ENCODE data around the gene ARHGEF7.

The ARHGEF7 gene

DNA sequence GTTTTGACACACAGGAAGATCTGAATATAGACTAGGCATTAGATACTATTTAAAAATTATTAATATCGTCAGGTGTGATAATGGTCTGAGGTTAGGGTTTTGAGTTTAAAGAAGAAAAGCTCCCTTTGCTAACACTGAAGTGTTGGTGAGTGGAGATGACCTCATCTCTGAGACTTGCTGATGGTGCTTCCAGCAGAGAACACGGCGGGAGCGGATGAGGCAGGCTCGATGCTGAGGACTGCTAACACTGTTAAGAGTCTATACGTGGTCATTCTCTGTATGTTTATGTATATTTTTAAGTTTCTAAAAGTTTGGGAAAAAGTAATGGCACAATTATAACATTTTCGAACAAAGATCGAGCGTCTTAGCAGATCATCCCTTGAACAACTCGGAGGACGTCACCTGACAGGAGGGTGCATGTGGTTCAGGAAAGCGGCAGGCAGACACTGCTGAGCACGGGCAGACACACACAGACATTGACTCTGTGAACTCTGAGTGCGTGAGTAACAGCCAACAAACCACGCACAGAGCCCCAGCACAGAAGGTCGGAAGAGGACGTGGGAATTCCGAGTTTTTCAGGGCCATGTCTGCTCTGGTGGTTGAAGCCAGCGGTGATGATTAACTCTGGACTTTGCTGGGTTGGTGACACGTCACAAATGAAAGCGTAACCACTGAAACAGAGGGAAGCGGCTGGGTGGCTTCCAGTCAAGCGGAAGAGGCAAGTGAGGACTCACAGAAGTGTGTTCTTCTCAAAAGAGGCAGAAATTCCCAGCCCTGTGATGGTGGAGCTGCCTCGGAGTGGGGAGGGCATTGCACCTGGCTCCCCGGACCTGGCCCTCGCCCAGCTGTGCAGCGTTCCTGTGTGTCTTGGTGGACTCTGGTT lies 113.4 kb downstream of the ARHGEF7 start:
- no peak for DNase-seq

DNA sequence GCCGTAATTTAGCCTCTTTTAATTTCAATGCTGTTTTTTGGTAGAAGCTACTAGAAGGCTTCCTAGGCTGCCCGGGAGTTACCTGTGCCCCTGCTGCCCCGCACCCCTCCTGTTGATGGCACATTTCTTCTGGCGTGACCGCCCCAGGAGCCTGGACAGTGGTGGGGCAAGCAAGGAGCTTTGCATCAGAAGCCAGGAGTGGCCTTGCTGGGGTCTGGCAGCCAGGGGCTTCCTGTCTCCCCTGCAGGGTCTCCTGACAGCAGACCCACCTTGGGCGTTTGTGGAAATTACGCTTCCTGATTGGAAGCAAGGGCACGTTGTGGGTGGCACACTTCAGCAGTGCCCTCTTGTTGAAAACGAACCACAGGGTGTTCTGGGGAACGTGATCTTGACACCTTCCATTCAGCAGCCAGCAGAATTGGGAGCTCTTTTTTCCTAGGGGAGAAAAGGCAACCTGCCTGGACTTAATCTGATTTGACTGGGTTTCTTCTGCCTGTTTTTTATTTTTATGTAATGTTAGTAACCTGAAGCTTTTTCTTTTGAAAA lies 115.3 kb downstream of the ARHGEF7 start:
- no peak for DNase-seq

DNA sequence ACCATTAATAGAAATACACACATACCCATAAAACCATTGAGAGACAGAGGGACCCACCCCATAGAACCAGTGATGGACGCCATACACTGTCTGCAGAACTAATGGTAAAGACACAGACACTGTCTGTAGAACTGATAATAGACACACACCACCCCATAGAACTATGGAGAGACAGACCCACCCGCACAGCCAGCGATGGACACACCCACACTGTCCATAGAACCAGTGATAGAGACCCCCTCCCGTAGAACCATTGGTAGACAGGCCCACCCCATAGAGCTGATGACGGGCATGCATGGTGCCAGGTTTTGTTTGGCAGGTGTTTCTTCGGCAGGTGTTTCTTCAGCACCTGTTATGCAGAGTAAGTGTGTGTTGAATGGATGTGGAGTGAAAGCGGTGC lies 117.1 kb downstream of the ARHGEF7 start:
- DNase-seq: no peak

DNA sequence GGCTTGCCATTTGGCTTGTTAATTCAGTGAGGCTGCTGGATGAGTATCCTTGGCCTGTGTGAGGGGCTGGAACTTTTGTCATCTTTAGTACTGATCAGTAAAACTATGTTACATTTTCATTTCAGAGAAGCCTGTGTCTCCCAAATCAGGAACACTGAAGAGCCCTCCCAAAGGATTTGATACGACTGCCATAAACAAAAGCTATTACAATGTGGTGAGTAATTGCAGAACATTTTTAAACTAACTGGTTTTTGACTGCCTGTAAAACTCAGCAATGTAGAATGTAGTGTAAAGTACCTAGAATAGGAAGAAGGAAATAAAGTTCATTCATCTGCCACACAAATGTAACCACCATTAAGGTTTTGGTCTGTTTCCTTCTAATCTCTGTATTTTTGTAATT lies 118.0 kb downstream of the ARHGEF7 start:
- no peak for DNase-seq

DNA sequence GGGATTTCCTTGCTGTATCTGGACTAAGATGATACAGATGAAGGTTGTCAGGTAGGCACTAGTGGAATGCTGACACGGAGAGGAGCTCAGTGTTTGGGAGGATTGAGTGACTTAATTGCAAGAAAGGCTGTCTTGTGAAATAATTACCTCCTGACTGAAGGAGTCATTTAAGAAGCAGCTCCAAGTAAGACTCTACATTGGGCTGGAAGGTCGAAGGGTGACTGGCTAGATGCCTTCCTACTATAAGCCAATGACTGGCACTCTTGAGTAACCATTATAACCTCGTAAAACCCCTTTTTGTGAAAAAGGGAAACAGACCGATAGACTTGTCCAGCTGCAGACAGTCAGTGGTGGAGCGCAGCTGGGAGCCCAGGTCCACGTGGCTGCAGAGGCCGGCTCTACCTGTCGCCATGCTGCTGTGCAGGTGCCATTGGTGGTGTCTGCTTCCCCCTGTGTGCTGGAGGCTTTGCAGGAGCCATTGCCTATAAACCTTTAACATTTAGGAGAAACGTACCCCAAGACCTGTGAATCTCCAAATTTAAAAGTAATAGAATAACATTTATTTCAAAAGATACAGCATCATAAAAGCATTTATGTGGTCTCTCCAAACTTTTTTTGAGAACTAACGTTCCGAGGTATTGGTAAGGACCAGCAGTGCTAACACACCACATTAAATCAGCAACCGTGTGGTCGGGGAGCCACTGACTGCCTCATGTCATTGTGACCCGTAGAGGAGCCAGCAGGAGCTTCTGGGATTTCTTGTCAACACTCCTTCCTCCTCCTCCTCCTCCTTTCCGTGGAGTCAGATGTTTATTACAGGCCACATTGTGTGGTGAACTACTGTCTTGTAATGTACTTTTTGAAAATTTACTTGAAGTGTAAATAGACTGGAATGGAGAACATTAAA lies 124.9 kb downstream of the ARHGEF7 start:
- DNase-seq: no peak

DNA sequence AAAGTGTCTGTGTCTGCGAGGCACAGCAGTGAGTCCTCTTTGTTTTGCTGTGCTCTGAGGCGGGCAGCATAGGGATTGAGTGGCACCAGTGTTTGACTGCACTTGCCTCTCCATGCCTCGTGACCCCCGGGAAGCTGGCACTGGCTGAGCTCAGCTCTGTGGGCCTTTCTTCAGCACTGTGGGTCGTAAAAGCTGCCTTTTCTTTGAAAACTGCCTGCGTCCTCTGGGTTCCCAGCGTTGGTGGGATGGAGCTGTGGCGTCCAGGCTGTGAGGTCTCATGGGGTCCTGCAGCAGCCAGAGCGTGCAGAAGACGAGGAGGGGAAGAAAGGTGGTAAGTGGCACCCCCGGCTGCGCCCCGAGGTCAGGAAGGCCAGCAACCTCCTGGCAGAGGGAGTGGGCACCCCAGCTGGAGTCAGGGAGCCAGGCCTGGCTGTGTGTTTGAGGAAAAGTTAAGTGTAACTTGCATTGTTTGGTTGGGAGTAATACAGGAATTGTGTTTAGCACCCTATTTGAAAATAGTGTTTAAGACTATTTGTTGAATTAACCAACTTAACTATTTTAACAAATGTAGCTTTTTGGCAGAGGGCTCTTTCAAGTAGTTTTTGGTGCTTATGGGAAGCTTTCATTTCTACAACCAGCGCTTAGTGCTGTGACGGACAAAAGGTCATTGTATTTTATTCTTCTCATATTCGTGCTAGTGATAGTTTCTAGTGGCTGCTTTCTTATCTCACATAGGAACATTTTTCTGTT lies 126.1 kb downstream of the ARHGEF7 start:
- DNase-seq: no peak

DNA sequence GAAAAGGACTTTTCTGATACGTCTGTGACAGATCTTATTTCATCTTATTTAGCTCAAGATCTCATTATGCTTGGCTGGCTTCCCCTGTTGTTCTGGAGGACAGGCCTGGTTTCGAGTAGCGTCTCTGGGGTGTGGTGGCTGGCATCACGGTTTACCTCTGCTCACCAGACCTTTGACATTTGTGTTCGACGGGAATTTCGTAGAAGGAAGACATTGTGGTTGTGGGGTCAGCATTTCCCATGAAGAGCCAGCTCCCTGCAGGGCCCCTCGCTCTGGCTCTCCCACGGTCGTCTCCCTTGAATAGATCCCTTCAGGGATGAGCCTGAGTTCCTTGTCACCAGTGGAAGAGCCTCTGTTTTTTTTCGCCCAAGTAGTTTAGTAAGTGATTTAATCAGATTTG lies 126.8 kb downstream of the ARHGEF7 start:
- no peak for DNase-seq

DNA sequence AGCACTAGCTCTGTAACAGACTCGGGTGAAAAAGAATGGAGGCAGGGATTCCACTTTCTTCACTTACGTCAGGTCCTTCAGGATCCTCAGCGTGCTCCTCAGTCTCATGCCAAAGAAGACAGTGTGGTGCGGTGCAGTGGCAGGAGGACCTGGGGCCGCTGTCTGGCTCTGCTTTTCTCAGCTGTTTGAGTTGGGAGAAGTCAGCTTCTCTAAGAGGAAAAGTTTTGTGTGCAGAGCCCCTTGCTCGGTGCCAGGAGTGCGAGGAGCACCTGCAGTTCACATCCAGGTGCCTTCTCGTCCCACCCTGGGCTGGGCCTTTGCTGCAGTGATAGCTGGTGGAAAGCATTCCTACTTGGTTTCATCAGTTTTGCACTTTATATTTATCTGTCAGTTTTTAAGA lies 127.5 kb downstream of the ARHGEF7 start:
- DNase-seq: no peak

DNA sequence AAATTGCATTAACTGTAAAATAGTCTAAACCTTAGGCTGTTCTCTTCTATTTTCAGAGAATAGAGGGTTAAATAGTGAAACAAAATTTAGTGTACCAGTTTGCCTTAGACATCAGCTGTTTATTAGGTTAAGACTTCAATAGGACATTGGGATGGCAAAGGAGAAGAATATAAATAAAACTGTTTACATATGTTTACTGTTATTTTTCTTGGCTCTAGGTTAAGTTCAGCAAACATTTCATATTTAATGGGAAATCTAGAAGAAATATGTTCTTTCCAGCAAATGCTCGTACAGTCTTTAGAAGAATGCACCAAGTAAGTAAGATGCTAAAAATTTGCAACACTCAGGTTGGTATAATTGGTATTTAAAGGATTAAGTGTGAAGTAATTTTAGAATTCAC lies 128.9 kb downstream of the ARHGEF7 start:
- no peak for DNase-seq

DNA sequence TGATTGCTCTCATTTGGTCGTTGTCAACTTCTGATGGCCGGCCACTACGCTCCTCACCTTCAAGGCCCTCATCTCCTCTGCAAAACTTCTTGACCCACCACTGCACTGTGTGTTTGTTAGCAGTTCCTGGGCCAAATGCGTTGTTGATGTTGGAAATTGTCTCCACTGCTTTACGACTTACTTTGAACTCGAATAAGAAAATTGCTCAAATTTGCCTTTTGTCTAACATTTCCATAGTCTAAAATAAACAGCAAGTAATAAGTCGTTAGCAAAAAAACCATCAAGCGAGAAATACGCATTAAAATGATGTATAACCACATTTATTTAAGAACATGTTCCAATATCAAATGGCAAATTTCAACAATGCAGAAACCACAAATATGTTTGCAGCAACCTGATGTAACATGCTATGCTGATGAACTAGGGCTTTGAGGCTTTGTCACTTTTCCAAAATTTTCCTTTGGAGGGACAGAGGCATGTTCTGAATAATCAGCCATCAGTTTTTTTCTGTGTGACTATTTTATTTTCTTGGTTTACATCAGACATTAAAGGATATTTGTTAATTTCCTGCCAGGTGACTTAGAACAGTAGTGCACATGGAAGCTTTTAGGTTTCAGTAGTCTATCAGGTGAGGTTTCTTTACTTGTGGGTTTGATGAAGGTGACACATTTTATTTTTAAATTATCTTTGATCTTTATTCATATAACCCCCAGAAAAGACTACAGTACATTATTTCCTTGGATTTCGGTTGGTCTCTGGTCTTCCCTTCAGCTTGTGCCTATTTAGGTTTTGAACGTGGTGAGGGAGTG lies 130.7 kb downstream of the ARHGEF7 start:
- DNase-seq: no peak

DNA sequence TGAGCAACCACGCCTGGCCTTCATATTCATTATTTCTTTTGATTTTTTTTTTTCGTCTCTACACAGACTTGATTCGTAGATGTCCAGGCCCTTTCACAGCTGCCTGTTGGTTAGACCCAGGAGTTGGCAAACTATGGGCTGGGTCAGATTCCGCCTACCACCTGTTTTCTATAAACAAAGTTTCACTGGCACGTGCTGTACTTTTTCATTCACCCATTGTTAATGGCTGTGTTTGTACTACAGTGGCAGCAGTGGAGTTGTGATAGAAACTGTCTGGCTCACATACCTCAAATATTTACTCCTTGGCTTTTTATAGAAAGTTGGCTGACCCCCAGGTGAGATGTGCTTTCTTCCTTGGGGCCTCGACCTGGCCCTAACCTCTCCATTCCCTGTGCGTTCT lies 132.4 kb downstream of the ARHGEF7 start:
- no peak for DNase-seq

DNA sequence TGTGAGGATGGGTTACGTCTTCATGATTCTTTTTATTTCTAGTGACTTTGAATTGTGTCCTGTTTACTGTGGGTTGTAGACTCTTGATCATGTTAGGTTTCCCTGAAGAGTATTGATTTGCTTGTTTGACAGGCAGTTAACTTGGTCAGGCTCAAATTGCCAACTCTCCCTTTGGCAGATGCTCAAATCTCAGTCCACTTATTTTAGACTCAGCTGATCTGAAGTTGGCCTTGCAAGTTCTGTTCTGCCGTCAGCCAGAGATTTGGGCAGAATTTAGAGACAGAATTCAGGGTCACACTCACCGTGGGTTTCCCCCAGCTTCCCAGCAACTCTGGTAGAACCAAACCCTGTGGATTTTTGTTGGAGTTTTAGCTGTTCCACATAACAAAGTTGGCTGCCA lies 133.7 kb downstream of the ARHGEF7 start:
- no peak for DNase-seq

DNA sequence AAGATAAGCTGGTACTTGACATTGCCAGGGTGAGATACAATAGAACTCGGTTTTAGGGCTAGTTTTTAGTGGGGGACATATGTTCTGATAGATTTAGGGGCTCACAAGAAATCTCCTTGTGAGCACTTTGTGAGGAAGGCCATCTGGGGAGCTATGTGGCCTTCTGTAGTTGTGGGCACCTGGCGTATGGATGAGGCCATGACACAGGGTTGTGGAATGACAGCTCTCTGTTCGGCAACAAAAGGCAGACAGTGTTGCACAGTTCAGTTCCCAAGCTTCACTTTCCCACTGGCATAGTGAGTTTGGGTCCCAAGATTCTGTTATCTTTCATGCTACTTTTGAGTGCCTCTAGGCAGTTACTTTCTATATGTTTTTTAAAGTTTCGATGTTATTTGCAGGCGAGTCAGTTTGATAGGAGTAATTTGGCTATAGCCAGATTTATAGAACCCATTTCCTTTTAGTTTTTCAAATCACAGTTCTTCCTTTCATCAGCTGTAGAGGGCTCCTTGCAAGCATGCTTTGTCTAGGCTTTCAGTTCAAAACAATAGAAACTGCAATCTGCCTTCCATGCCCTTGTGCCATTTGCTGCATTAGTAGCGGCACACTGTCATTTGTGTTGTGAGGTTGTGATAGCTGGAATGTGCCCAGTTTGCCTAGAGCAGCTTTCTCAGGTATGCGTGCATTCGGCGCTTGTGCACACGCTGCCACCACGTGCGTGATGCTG lies 134.7 kb downstream of the ARHGEF7 start:
- no peak for DNase-seq

DNA sequence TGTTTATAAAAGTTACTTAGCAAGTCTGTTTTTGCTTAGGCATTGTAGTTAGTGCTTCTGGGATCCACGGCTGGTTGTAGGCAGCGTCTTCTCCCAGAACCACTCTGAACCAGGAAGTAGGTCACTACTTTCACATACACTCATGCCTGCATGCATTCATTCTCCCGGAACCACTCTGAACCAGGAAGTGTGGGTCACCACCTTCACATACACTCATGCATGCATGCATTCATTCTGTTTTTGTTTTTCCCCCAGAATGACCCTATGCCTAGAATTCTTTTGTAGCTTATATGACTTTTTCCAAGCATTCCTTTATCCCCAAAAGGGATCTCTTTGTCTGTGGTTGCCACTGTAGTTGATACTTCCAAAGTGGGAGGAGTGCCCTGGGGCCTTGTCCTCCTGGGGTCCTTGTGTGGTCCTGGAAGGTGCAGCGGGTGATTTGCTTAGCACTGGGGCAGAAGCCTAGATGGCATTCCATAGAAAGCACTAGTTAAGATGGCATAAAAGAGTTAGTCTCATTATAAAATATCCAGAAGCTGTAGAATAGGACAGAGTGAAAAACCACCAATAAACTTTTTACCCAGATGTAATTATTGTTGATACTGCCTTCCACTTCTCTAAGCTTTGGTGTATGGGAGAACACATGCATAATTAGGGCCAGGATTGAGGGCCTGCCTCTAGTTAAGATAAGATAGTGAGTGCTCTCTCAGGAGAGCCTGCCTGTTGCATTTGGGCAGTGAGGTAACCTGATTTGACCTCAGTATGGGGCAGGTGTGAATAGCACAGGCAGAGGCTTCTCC lies 136.7 kb downstream of the ARHGEF7 start:
- DNase-seq: no peak

DNA sequence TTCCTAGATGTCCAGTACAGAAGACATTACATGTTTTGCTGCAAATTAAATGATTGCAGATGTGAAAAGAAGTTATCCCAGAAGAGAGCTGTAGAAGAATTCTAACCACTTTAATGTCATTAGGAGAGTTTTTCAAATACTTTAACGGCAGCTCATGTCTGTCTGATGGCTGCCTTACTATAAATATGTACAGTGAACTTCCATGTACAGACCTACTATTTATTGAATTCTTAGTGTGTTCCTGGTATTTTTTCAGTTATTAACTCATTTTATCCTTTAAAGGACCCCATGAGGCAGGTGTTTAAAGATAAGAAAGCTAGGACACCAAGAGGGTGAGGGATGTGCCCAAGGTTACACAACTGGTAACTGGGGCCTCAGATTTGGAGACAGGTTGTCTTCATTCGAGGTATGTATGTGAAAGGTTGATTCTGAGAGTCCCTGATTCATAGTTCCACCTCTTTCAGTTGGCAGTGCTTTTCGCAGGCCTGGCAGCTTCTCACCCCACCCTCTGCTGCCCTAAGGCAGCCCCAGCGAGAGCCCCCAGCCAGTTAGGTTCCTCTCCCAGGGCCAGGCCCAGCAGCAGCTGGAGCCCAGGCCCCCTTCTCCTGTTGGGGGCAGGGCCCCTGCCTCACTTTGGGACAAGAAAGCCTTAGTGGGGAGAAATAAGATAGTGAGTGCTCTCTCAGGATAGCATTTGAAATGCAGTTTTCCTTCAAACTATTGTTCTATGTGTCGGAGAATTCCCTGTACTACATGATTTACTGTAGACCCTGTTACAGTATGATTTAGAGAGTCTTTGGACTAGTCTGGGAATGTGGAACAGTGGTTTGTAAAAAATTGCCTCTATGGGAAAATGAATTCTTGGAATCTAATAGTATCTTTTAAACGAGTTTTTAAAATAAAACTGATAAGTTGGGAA lies 137.6 kb downstream of the ARHGEF7 start:
- DNase-seq: no peak

DNA sequence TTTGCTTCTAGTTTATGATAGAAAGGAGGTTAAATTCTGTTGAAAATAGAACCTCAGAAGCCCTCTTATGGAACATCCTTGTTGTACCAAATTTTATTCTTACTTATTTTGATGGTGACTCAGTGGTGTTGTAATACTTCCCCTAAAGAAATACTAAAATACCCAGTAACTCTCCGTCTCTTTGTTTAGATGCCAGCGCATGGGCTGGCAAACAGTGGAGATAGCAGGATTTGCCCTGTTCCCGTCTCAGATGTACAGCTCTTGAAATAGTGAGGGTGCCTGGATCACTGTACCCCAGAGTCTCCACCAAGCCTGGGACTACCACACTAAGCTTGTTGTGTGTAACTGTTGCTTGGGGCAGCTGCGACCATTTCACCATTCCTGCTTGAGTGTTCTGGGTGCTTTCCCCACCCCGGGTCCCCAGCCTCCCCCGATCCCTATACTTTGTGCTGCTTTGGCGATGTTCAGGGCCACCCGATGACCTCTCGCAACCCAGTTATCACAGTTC lies 138.3 kb downstream of the ARHGEF7 start:
- DNase-seq: no peak

DNA sequence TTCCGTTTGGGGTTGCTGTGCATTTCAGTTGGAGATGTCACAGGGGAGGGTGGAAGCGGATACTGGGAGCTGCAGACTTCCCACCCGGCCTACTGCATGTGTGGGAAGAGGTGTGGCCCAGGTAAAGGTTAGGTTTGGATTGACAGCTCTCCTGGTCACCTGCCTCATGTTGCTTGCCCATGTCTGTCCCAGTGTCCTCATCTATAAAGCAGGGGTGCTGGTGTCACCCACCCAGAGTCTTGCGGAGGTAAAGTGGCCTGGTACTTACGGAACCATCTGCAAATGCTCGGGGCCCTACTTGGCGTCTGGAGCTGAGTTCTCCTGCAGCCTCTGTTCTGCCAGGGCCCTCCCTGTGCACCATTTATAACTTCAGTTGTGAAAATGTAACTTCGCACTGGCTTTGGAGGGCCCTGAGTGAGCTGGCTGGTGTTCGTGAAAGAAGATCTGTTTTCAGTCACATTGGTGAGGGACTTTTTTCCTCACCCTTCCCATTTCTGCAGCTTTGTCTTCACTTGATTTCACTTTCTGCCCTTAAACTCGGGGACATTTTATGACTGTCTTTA lies 140.2 kb downstream of the ARHGEF7 start:
- no peak for DNase-seq

DNA sequence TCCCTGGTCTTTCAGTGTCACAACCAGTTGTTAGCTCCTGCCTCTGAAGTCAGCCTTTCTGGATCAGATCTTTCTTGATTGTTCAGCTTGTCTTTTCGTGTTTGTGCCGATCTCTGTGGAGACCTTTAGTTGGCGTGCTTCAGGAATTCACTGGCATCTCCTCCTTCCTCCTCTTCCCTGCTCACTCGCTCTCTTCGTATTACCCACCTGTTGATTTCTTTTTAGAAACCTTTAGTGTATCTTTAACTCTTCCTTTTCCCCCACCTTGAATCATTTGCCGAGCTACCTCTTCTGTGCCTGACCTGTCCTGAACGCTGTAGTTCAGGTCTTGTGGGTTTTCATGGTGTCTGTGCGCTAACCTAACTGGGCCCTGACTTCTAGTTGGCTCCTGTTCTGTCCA lies 141.3 kb downstream of the ARHGEF7 start:
- DNase-seq: no peak

DNA sequence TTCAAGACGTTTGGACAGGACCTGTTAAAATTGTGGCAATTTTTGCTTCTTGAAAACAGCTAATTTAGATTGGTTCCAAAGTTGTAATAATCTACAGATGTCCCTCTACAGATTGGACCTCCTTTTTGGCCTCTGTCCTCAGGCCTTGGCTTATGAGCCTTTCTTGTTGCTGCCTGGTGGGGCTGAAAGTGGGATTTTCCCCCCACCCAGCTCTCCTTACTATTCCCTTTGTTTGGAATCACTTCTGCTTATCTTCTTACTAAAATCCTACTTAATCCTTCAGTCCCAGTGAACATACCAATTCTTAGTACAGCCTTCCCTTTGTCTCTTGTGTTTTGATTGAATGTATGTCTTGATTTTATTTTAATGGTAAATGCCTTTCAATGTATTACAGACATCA lies 141.8 kb downstream of the ARHGEF7 start:
- DNase-seq: no peak

All from stimulated activated CD4-positive, alpha-beta T cell treated with anti-CD3 and anti-CD28 coated beads, Interleukin-4, amount 100 ng/mL, for 1 hour (primary cell).